K562 (cell line): ENCODE measurements around the gene POLR2H.

Experiments
- SMARCA5 ChIP-seq: fragments of 450-650 bp; IDR thresholded peaks from 2 replicates; pipeline ENCODE4 v1.6.1; 2016
- TAF1 ChIP-seq: IDR thresholded peaks from 2 replicates; pipeline ENCODE4 v1.6.1; 2011; ENCODE audit warnings: mild to moderate bottlenecking, low read length, moderate library complexity; ENCODE audit not compliant: insufficient read depth, control insufficient read depth, severe bottlenecking; ENCODE audit errors: extremely low read depth

DNA sequence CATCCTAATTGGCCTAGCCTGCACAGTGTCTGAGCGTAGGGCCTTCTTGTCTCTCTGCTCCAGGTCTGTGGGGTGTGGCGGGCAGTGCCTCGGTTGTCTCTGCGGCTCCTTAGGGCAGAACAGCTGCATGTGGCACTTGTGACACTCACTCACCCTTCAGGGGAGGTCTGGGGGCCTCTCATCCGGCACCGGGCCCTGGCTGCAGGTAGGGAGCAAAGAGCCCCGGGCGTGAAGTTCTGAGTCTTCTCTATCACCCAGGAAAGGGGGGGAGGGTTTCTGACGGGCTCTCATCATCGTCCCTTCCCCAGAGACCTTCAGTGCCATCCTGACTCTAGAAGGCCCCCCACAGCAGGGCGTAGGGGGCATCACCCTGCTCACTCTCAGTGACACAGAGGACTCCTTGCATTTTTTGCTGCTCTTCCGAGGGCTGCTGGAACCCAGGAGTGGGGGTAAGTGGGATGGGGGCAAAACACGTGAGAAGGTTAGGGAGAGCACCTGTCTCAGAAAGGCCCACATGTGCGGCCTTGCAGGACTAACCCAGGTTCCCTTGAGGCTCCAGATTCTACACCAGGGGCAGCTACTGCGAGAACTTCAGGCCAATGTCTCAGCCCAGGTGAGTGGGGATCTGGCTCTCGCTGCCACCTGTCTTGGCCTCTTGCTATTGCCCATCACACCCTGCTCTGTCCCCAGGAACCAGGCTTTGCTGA, 21.0 kb downstream of the POLR2H start:
- TF ChIP-seq TAF1 (no peak), SMARCA5 (no peak)
